Measurements from ENCODE around the gene CREG1. TPM values are rescaled to one million over a fixed set of nuclear protein-coding genes. Genes with fewer than 3 reads are reported as not detected.

Gene CREG1
- total RNA-seq, 1 donor from 2014 or later: 89.7 TPM

DNA sequence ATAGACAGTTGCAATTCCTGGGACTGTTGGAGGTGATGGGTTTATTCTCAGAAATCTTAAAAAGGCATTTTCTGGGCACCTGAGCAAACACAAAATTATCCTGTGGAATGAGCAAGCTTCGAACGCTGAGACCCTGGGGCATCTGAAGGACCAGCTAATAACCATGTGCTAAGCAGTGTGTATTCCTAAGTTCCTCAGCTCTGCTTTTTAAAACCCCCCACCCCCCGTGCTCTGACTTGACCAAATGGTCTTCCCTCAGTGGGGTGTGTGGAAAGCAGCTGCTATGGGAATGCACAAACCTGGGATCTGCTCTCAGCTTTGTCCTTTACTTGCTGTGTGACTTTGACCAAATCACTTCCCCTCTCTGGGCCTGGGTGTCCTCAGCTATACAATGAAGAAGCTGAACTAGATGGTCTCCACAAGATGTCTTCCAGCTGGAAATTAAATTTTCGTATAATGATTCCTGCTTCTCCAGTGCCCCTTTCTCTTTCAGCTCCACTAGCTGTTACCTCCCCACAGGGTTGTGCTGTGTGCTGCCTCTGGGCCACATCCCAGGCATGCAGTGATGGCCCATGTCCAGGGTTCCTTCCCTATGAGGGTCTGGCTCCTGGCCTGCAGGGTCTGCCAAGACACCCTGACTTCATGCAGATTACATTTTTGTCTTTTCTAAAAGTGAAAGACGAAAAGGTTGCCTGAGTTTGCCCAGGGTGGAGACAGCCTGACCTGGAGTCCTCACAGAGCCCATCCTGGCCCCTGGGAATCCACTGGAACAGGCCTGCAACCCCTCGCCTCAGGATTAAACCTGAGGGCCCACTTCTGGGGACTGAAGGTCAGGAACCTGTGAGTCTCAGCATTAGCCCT is 20.4 kb downstream of the CREG1 start:
- peak; percentile 17 for ATAC-seq
- DNase-seq (ENCODE audit: low spot score): no peak

GRCh38 chr1:167532375-167532774 is 21.2 kb downstream of the CREG1 start:
- no peak for DNase-seq (ENCODE audit: low spot score)
- peak; percentile 66 for ATAC-seq

DNA sequence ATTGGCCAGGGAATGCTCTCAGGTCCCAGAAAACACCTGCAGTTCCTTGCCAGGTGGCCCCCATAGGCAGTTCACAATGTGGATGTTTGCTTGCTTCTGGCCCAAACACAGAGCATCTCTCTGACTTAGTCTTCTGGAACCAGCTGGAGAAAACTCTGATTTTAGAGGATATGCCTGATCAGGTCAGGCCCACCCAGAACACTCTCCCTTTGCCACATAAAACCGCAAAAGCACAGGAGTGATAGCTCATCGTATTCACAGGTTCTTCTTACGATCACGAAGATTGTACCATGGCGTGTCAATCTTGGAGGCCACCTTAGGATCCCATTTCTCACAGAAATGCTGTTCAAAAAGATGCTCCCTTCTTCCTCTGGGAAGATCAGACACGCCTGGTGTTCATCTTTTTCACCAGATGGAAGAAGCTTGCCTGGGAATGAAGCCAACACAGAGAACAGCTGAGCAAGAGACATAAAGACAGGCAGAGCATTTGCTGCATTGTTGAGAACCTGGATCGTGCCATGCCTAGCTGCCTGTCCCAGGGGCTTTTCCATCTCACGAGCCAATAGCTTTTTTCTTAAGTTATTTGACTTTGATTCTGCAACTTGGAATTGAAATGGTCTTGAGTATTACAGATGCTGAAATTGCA is 23.6 kb downstream of the CREG1 start:
- DNase-seq (ENCODE audit: low spot score) (peak; percentile 8), ATAC-seq (no peak)

DNA sequence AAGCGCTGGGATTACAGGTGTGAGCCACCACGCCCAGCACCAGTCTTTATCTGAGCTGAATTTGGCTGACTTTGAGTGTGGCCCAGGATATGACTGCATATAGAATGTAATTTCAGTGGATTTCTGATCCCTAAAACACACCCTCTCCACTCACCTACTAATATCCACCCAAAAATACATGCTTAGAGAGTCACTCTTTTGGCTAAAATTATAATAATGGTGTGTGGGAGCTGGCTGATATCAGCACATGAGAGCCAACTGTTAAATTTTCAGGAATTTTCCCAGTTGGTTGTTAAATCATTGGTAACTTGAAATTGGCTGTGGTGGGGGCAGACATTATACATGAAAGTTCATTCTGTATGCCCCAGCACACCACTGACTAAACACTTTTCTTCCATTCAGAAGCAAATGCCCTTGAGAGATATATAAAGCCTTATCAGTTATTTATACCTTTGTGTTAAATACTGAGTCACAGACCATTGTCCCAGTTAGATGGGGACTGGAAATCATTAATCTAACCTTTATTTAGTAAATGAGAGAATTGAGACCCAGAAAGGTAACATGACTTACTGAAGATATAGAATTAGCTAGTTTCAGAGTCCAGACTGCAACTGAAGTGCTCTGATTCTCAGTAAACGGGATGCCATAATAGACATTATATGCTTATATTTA is 25.4 kb downstream of the CREG1 start:
- ATAC-seq: no peak
- no peak for DNase-seq (ENCODE audit: low spot score)

- ATAC-seq: no peak
- no peak for DNase-seq (ENCODE audit: low spot score)
These were observed 26.7 kb downstream of the CREG1 start for GRCh38 chr1:167526667-167527383.

DNA sequence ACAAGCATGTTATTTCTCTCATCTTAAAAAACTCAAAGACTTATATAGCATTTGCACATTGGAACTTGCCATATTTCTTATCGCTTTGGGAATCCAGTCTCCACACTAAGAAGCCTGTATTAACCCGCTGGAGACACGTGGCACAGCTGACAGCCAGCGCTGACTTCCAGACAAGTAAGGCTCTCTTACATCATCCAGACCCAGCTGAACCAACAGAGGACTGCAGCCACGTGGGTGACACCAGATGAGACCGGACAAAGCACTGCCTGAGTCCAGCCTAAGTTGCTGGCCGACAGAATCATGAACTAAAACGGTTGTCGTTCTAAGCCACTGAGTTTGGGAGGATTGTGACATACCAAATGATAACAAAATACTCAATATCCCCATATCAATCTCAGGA is 28.9 kb downstream of the CREG1 start:
- ATAC-seq (peak; percentile 65), DNase-seq (ENCODE audit: low spot score) (no peak)

- no peak for DNase-seq (ENCODE audit: low spot score)
- no peak for ATAC-seq
These were observed 31.3 kb downstream of the CREG1 start for GRCh38 chr1:167522246-167522645.

- DNase-seq (ENCODE audit: low spot score): no peak
- ATAC-seq: peak; percentile 91
These were observed 32.8 kb downstream of the CREG1 start for GRCh38 chr1:167520711-167521206.

- ATAC-seq (no peak), DNase-seq (ENCODE audit: low spot score) (no peak)
These were observed 35.2 kb downstream of the CREG1 start, which contains the start of gene CD247 for GRCh38 chr1:167518331-167518700. TSS of gene CD247 (minus strand) at chr1:167518529. CDS start at chr1:167518465, 64 bp downstream.

GRCh38 chr1:167517535-167518330 is 35.8 kb downstream of the CREG1 start:
- DNase-seq (ENCODE audit: low spot score) (no peak), ATAC-seq (no peak)

- DNase-seq (ENCODE audit: low spot score) (no peak), ATAC-seq (no peak)
These were observed 36.9 kb downstream of the CREG1 start for GRCh38 chr1:167516404-167517388.

DNA sequence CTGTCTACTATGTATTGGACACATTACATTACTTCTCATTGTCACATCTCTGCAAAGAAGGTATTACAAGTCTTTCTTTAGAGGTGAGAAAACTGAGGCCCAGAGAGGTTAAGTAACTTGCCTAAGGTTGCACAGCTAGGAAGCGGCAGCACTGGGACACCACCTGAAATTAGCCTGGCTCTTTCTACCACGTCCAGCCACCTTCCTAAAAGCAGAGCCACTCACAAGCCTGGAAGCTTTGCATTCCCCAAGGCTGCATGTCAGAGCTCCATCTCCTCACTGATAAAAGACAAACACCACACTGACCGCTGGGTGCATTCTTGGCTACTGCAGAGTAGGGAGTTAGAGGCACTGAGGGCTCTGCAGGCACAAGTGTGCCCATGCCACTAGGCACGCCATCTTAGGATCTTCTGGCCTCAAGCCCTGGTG is 37.7 kb downstream of the CREG1 start:
- DNase-seq (ENCODE audit: low spot score) (no peak), ATAC-seq (no peak)

DNA sequence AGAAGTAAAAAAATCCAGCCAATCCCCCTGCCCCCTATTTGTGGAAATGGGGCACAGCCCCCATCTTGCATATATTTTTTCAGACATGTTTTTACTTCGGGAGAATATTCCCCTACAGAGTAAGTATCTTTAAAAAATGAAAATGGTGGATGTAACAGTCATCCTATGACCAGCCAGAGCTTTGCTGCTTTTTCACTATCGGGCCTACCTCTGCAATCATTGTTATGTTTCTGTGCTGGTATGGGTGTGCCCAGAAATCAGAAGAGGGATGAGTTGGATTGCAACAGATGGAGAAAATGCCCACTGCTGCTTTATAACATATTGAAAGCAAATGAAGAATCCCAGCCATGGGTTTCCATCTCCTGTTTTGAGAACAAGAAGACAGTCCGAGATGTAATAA is 38.1 kb downstream of the CREG1 start:
- DNase-seq (ENCODE audit: low spot score) (no peak), ATAC-seq (no peak)

- no peak for ATAC-seq
- DNase-seq (ENCODE audit: low spot score): no peak
These were observed 39.3 kb downstream of the CREG1 start for GRCh38 chr1:167514288-167514687.

GRCh38 chr1:167512046-167512654 is 41.4 kb downstream of the CREG1 start:
- DNase-seq (ENCODE audit: low spot score): no peak
- ATAC-seq: no peak

- ATAC-seq: no peak
- no peak for DNase-seq (ENCODE audit: low spot score)
These were observed 42.1 kb downstream of the CREG1 start for GRCh38 chr1:167511374-167511986.

DNA sequence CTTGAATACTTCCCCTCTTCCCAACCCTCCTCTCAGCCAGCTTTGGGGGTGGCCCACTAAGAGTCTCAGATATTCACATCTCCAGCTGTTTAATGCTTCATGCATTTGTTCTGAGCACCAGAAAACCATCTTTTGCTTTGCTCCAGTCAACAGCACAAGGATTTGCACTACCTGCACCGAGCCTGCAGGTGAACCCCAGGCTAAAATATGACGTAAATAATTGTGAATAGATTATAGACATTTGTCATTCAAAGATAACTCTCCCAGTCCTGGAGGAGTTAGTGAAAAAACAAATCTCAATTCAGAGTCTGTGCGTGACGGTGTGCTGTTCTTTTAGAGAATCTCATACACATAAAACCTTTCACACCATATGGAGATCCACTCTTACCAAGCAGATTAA is 42.7 kb downstream of the CREG1 start:
- ATAC-seq (no peak), DNase-seq (ENCODE audit: low spot score) (no peak)

- DNase-seq (ENCODE audit: low spot score) (no peak), ATAC-seq (no peak)
These were observed 43.3 kb downstream of the CREG1 start for GRCh38 chr1:167510244-167510643.

Measured in left lobe of liver (tissue), 2 donors.